Activated CD8-positive, alpha-beta memory T cell treated with anti-CD3 and anti-CD28 coated beads, Interleukin-2, amount 50 U/mL, for 48 hours (primary cell): ENCODE results near the gene ANAPC5.
"Not testable (repeated sequence)": the region's sequence is repeated elsewhere in the genome, so short reads cannot be mapped to it uniquely, and the experiment has no call there.

Experiments used
- DNase-seq: peaks from one replicate; pipeline ENCODE4 v3.0.0-alpha.2; 2020

The ANAPC5 gene

DNA sequence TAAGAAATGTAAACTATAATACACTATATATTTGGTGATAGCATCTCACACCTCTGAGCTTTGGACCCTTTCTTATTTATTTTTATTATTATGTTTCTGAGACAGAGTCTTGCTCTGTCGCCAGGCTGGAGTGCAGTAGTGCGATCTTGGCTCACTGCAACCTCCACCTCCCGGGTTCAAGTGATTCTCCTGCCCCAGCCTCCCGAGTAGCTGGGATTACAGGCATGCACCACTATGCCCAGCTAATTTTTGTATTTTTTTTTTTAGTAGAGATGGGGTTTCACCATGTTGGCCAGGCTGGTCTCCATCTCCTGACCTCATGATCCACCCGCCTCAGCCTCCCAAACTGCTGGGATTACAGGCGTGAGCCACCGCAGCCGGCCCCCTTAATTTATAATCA is 44.8 kb downstream of the ANAPC5 start:
- DNase-seq: not testable (repeated sequence)

DNA sequence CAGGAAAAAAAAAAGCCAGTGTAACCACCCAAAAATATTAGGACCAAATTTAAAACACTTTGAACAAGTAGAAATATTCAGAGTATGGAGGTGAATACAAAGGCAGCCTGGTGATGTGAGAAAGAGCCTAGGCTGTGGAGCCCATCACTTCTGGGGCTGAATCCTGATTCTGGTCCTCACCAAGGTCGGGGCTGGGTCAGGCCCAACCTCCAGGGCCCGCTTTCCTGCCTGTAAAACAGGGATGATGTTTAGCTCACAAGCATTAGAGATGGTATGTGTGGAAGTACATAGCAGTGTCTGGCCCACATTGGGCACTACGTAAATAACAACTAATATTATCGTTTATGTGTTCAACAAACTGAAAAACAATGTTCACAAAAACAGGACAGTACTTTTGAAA is 47.9 kb downstream of the ANAPC5 start:
- DNase-seq: no peak

DNA sequence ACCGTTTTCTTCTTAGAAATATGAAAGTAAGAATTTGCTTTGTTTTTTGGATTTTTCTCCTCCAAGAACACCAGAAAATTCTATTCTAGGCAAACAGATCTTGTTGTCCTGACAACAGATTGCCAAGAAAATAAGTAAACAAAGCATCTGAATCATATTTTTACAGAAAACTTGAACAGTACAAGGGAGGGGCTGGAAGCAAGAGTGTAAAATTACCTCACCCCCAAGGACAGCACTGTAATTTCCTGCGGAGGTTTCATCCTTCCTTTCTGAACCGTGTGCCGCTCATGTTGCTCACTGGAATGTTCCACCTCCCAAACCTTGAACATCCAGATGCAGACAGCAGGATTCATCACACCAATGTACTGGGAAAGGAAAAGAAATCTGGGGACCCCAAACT is 50.3 kb downstream of the ANAPC5 start:
- no peak for DNase-seq

DNA sequence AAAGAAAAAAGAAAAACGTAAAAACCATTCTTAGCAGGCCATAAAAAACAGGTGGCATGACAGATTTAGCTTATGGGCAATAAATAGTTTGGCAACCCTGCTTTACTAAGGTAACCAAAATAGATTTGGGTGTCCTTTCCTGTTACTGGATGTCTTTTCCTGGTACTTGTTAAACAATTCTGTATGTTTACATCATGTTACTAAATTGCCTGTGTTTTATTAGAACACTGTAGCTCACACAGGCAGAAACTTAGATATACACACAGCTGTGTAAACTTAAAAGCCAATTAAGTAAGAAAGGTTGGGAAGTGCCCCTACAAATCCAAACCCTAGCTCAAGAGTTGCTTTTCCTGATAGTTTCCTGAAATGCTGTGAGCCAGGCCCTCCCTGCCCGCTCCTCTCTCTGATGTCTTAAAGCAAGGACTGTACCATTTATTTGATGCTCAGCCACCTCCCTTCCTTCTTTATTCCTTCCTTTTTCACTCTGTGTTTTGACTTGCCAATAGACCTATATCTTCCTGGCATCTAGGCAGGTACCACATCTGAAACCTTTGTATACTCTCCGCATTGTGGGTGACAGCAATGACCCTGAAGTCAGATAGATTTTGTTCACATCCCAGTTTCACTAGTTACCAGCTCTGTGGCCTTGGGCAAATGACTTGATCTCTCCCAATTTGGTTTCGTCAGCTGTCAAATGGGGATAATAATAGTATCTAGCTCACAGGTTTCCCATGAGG is 52.0 kb downstream of the ANAPC5 start:
- no peak for DNase-seq

DNA sequence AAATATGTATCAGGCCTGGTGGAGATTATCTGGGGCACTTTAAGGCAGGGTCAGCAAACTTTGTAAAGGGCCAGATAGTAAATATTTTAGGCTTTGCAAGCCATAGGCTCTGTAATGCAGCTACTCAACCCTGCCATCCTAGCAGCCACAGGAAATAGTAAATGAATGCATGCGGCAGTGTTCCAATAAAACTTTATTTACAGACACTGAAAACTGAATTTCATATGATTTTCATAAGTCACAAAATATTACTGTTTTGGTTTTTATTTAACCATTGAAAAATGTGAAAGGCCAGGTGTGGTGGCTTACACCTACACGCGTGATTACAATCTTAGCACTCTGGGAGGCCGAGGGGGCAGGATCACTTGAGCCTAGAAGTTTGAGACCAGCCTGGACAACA is 52.5 kb downstream of the ANAPC5 start:
- no peak for DNase-seq

DNA sequence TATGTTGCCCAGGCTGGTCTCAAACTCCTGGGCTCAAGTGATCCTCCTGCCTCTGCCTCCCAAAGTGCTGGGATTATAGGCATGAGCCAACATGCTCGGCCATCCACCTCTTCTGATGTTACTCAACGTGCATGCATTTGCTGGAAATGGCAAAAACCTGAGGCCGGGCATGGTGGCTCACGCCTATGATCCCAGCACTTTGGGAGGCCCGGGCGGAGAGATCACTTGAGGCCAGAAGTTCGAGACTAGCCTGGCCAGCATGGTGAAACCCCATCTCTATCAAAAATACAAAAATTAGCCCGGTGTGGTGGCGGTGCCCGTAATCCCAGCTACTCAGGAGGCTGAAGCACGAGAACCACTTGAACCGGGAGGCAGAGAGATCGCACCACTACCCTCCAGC is 53.8 kb downstream of the ANAPC5 start:
- DNase-seq: not testable (repeated sequence)

DNA sequence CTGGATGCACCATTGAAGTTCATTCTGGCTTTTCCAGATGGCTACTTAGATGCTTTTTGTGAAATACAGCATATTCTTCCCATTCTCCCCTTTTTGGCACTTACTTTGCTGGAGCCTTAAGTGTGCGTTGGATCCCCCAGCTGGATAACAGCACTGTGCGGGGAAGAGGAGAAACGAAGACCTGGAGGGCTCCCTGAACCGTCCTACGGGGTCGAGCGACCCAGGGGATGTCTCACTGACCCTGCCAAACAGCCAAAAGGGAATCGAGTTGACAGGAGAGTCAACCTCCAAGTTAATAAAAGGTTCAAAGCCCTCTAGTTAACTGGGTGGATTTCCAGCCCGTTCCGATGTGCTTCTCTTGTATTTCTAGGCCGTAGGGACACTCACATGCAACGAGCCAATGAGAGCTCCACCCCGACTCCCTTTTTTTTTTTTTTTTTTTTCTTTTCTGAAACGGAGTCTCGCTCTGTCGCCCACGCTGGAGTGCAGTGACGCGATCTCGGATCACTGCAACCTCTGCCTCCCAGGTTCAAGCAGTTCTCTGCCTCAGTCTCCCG is 54.7 kb downstream of the ANAPC5 start:
- DNase-seq: peak; percentile 77

DNA sequence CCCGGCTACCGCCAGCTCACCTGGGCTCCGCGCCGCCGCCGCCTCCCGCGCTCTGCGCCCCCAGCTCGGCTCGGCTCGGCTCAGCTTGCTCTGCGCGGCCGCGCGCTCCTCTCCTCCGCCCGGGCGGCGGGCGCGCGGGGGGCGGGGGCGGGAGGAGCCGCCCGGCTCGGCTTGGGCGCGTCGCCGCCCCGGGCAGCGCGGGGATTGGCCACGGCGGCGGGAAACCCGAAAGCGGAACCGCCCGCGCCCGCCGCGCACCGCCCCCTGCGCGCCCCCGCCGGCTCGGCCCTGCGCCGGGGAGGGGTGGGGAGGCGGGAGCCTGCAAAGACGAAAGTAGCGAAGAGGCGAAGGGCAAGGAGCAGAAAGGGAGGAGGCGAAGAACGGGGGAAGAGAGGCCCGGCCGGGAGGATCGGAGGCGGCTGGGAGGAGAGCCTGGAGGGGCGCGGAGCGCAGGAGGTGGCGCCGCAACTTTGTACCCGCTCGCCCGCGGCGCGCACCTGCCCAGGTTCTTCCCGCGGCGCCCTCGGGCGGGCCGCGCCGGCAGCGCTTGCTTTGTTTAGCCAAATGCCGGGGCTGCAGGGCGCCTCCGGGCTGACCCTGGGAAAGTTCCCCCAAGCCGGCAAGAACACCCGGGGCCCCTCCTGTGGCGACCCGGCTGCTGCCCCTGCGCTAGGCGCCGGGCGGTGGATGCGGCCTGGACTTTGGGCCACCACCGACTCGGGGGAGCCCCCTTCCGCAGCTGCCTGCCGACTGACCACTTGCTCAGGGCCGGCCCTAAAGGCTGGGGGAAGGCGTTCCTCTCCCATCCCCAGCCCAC is 55.4 kb downstream of the ANAPC5 start, which contains the start of gene CAMKK2:
Gene CAMKK2 (minus strand): TSS at position 92 of the 817 bp plus-strand sequence. CDS start 22,183 bp downstream, outside the sequence.
- peak; percentile 90 for DNase-seq

DNA sequence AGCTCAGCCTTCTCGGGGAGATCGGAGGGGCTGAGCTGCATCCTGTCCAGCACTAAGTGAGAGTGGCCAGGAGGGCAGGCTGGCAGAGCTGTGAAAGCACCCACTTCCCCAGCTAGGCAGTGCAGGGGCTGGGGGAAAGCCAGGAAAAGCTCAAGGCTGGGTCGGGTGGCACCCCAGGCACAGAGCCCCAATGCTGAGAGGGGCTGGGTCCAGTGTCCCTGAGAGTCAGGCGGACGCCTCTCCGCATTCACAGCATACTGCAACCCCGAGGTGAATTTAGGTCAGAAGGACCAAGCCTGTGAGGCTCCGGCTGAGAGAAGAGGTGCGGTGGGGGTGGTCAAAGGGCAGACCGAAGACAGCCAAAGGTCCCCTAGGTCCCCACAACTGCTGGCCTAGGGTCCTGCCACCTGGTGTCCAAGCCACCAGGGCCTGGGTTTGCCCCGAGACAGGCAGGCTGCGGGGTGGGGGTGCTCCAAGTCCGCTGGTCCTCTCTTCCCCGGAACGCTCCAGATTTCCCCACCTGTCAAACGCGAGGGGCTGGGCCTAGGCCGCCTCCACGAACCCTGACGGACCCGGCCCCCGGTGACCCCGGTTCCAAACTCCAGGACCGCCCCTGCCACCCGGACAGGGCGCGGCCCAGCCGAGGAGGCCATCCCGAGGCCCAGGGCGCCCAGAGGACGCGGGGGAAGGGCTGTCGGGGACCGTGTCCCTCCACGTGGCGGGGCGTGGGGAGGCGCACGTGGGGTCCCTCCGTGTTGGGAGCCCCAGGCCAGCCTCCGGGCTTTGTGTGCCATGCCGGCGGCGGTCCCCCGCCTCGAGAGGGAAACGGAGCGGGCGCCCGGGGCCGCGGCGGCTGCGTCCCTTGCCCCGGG is 56.2 kb downstream of the ANAPC5 start:
- peak; percentile 74 for DNase-seq

DNA sequence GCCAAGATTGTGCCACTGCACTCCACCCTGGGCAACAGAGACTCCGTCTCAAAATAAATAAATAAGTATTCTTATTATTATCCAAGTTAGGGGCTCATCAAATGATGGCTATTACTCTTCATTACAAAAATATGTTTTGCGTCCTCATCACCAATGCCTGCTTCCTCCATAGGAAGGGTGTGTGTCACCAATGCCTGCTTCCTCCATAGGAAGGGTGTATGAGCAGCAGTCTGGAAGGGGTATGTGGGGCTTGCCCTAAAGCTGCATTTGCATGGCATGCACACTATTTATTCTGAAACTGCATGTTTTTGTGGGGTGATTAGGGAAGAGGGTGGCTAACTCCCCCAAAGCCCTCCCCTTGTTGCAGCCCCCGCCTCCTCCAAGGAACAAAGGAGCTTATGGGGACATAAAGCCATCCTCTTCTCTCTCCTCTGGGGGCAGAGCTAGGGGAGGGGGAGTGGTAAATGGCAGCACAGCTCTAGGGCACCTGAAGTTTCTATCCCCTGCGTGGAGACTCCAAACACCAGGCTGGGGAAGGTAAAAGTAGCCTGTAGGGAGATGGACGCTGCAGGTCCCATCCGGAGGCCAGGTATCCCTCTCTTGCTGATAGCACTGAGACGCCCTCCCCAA is 57.0 kb downstream of the ANAPC5 start:
- DNase-seq: no peak

DNA sequence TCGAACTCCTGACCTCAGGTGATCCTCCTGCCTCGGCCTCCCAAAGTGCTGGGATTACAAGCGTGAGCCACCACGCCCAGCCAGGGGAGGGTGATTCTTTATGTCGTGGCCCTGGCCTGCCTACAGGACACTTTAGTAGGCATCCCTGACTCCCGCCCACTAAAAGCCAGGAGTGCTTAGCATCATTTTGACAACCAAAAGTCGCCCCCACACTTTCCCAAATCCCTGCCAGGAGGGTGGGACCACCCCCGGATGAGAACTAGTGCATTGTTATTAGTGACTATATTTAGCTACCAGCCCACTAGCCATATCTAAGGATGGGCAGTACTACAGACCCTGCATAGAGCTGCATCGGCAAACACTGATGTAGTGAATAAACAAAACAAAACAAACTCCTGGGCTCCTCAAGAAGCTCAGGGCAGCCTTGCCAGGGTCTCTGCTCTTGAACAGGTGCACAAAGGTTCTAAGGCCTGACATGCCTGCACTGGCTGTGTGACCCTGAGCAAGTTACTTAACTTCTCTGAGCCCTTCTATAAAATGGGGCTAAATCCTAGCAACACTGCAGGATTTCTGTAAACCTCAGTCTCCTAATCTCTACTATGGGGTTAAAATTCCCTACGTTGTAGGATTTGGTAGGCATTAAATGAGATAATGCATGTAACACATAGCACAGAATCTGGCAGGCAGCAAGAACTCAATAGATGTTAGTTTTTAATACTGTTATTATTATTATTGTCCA is 57.9 kb downstream of the ANAPC5 start:
- no peak for DNase-seq

DNA sequence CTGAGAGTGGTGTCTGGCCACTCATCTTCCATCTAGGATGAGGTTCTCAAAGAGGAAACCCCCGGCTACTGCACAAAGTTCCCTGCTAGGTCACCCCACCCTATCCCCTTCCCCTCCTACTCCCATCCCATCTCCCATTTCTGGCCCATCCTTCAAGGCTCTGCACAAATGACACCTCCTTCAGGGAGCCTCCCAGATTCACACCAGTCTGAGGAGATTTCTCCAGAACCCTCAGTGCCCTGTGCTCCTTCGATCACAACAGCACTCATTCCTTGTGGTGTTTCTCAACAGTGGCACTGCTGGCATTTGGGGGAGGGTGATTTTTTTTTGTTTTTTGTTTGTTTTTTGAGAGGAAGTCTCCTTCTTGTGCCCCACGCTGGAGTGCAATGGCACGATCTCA is 58.6 kb downstream of the ANAPC5 start:
- no peak for DNase-seq

DNA sequence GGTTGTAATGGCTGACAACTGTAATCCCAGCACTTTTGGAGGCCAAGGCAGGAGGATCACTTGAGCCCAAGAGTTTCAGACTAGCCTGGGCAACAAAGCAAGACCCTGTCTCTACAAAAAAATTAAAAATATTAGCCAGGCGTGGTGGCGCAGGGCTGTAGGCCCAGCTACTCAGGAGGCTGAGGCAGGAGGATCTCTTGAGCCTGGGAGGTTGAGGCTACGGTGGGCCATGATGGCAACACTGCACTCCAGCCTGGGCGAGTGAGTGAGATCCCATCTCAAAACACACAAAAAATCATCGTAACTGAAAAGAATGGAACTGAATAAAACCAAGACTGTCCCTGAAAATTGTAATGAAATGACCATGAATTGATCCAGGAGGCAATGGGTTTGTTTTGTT is 61.8 kb downstream of the ANAPC5 start:
- no peak for DNase-seq

DNA sequence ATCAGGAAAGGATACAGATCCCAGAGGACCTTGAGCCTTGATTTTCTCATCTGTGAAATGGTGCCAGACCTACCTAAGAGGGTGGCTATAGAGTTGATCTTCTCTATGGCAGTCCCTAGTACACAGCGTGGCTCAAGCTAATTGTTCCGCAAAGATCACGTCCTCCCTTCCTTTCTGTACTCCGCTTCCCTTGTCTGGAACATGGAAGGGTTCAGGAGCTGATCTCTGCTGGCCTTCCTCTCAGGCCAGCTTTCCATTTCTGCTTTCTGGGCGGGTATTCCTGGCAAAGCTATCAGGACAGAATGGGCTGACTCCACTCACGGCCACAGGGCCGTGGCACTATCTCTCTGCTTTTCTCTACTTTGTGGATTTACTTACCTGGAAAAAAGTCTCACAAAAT is 62.2 kb downstream of the ANAPC5 start:
- DNase-seq: no peak

DNA sequence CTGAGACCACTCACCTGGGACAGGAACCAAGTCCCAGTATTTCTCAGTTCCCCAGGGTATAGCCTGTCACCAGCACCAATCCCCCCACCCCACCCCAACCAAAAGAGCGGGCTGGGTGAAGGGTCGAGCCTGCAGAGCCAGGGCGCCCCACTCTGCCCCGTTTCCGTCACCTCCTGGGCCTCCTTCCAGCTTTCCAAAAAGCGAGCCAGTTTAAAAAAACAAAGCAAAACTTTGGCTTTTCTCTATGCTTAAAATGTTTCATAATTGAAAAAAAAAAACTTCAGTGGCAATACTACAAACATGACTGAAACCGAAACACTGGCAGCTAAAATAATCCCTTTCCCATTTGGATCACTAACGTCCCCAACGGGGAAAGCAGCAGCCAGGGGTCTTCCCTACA is 63.2 kb downstream of the ANAPC5 start:
- no peak for DNase-seq

DNA sequence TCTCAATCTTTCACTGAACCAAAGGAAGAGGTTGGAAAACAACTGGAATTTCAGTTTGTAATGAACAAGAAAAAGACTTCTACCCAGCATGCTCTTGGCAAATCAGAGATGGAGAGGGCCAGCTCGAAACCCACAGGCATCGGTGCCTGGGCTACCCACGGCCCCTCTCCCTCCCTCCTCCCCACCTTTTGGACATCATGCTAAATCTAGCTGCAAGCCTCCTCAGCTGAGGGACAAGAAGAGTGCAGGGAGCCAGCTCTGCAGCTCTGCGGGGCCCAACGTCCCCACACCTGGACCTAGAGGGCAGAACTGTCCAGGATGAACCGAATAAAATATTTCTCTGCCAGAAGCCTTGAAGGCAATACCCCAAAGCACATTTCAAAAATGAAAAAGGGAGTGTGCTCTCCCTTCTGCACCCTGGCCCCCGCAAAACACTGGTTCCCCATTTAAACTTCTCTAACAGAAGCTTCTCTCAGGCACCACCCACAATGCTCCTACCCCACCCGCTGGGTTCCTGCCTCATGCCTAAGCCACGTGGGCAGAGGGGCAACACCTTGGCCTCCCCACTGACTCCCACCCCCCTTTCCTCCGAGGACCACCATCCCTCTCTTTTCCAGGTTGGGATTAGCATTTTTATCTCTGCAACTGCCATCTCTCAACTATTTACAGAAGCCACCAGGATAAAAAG is 63.9 kb downstream of the ANAPC5 start:
- DNase-seq: no peak

DNA sequence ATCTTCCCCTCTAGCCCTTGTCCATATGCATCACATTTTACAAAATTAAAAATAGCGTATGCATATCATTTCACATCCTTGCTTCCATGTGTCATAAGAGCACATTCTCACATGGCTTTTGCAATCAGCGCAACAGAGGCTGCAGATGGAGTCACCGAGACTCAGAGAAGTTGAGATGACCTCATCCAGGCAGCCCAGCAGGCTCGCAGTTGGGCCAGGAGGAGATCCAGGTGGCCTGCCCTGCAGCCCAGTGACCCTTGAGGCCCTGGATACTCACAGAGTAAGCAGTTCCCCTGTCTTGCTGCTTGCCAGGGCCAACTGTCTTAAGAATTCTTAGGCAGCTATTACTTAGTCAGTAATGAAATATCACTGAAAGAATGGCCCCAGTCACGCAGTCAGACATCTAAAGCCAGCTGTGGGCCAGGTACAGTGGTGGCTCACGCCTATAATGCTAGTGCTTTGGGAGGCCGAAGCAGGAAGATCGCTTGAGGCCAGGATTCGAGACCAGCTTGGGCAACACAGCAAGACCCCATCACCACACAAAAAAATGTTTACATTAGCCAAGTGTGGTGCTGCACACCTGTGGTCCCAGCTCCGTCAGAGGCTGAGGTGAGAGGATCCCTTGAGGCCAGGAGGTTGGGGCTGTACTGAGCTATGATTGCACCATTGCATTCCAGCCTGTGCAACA is 64.8 kb downstream of the ANAPC5 start:
- DNase-seq: no peak

DNA sequence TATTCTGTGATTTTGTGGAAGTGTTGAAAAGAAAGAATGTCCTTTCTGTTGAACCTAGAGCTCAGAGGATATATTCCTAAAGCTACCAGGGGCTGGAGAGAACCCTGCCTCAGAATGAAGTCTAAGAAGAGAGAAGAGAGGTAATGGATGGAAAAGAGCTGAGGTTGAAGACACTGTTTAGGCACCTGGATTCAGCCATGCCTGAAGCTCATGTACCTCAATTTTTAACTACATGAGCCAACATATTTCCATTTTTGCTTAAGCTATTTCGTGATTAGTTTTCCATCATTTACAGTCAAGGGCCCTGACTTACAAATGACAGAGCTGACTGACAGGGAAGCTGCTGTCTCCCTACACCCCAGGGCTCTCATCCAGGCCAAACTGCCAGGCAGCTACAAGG is 66.4 kb downstream of the ANAPC5 start:
- no peak for DNase-seq

DNA sequence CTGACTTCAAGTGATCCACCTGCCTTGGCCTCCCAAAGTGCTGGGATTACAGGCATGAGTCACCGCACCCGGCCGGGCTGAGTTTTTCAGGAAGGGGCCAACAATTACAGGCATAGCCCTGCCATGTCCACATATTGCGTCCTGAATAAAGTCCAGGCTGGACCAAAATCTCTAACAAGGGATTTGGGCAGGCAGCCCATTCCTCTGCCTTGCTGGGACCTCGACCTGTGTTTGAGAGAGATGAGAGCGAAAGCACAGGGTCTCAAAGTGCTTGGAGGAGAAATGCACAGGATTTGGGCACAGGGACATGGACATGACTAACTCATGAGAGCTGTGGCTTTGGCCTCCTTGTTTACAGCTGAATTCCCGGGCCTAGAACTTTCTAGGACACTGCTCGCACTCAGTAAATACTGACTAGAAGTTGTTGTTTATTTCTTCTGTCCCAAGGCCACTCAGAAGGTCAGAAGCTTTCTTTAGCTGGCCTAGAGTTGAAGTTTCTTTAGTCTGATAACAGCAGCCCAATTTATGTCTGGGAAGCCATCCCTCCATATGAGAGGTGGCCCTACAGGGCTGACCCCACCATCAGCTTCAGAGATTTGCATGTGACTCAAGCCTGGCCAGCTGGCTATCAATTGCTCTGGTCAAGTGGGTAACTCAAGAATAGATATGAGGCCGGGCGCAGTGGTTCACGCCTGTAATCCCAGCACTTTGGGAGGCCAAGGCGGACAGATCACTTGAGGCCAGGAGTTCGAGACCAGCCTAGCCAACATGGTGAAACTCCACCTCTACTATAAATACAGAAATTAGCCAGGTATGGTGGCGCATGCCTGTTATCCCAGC is 67.4 kb downstream of the ANAPC5 start:
- DNase-seq: no peak

DNA sequence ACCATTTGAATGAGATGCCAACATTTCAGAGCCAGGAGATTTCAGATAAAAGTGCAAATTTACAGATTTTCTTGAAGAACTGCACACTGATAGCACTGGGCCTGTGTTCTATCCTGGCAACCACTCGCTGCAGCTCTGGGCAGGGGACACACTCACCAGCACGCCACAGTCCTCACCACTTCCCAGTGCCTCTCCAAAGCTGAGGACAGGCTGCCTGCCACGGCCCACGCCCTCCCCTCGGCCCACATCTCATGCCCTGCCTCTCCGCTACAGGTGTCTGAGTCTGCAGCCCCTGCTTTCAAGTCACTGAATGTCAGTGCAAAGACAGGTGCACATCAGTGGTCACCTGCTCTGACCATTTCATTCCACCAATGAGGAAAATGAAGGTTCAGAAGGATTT is 68.4 kb downstream of the ANAPC5 start:
- DNase-seq: no peak
